Fibroblast of the aortic adventitia (primary cell): Measurements from ENCODE around the gene VWA8. TPM values are rescaled to one million over a fixed set of nuclear protein-coding genes. Genes with fewer than 3 reads are reported as not detected.
A peak's percentile ranks its signal among the peaks of the same experiment; 100 is the strongest.

ENCODE experiments used
- DNase-seq: peaks from one replicate; pipeline ENCODE4 v3.0.0-alpha.2; 2010; ENCODE audit warnings: low read depth
- H3K4me3 ChIP-seq: 2 replicates; pipeline ENCODE4 v1.5.1; 2011; ENCODE audit warnings: low read depth, mild to moderate bottlenecking, control low read depth, low read length, moderate library complexity
- CTCF ChIP-seq: IDR thresholded peaks from 2 replicates; pipeline ENCODE4 v1.5.1; 2011; ENCODE audit warnings: mild to moderate bottlenecking, low read length, control low read depth, inconsistent platforms; ENCODE audit not compliant: insufficient read depth
- total RNA-seq: library from RNA; depleted of rRNA; stranded (reverse); fragments of >200 nt; gene quantifications from 2 replicates; pipeline ENCODE4 v1.2.3, GENCODE V29; 2012; ENCODE audit warnings: low replicate concordance

The VWA8 gene
- total RNA-seq, 1 donor, result 27.2 TPM

- no peak for TF ChIP-seq CTCF
- DNase-seq, result no peak
Observed at GRCh38 chr13:41588448-41588847, 372.5 kb downstream of the VWA8 start.

GRCh38 chr13:41587490-41587889 lies 373.4 kb downstream of the VWA8 start:
- DNase-seq, result no peak
- no peak overlapping the region for H3K4me3 ChIP-seq
- no peak for TF ChIP-seq CTCF

More at GRCh38 chr13:41588448-41588847, 372.5 kb downstream of the VWA8 start:
- H3K4me3 ChIP-seq, result no peak overlapping the region

GRCh38 chr13:41586216-41586615 lies 374.7 kb downstream of the VWA8 start:
- DNase-seq, result no peak
- no peak for TF ChIP-seq CTCF
- no peak overlapping the region for H3K4me3 ChIP-seq

GRCh38 chr13:41582027-41582463 lies 378.9 kb downstream of the VWA8 start:
- H3K4me3 ChIP-seq, result no peak overlapping the region
- TF ChIP-seq CTCF, result no peak
- DNase-seq, result peak; percentile 41

- DNase-seq, result no peak
- H3K4me3 ChIP-seq, result no peak overlapping the region
- no peak for TF ChIP-seq CTCF
Observed at GRCh38 chr13:41580345-41580744, 380.6 kb downstream of the VWA8 start.

GRCh38 chr13:41579881-41580280 lies 381.0 kb downstream of the VWA8 start:
- no peak for TF ChIP-seq CTCF

GRCh38 chr13:41579168-41579567 lies 381.7 kb downstream of the VWA8 start:
- DNase-seq, result no peak
- H3K4me3 ChIP-seq, result no peak overlapping the region
- no peak for TF ChIP-seq CTCF

More at GRCh38 chr13:41579881-41580280, 381.0 kb downstream of the VWA8 start:
- no peak for DNase-seq
- no peak overlapping the region for H3K4me3 ChIP-seq
